PC-3 (cell line): ENCODE measurements around the gene PUS3.

Source experiments
- EZH2 ChIP-seq: fragments of 300-600 bp; sonication (generic); IDR thresholded peaks from one replicate; pipeline ENCODE4 v1.6.1; 2017; ENCODE audit warnings: antibody characterized with exemption, mild to moderate bottlenecking, low read length; ENCODE audit not compliant: unreplicated experiment
- TF ChIP-seq, protein P1 (sequence below): fragments of 300-600 bp; sonication (generic); conservative IDR thresholded peaks from 2 replicates; pipeline ENCODE4 v1.5.1; 2017; ENCODE audit warnings: antibody characterized with exemption, low read depth, mild to moderate bottlenecking, low read length

DNA sequence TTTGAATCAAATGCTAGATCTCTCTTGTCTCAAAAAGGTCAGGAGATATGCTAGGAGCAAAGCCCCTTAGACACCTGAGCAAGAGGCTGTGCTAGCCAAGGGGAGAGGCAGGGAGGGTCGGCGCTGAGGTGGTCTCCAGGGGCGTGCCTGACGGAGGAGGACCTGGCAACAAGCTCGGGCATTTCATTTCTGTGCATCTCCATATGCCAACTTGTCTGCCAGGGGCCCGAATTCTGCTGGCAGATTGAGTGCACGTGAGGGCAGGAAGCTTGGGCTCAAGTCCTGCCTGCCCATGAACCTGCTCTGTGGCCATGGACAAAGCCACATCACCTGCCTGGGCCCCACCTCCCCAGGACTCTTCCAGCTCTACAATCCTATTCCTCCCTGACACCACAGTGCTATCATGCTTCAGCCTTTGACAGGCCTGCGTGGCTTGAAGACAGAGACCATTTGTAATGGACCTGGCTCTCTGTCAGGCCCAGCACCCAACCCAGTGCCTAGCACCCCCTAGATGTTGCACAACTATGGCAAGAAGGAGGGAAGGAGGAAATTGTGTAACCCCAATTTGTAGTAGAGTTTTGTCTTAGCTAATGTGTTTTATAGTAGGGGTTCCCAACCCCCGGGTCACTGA is 26.6 kb upstream of the PUS3 start:
- no peak for TF ChIP-seq EZH2
- TF ChIP-seq, protein P1, sequence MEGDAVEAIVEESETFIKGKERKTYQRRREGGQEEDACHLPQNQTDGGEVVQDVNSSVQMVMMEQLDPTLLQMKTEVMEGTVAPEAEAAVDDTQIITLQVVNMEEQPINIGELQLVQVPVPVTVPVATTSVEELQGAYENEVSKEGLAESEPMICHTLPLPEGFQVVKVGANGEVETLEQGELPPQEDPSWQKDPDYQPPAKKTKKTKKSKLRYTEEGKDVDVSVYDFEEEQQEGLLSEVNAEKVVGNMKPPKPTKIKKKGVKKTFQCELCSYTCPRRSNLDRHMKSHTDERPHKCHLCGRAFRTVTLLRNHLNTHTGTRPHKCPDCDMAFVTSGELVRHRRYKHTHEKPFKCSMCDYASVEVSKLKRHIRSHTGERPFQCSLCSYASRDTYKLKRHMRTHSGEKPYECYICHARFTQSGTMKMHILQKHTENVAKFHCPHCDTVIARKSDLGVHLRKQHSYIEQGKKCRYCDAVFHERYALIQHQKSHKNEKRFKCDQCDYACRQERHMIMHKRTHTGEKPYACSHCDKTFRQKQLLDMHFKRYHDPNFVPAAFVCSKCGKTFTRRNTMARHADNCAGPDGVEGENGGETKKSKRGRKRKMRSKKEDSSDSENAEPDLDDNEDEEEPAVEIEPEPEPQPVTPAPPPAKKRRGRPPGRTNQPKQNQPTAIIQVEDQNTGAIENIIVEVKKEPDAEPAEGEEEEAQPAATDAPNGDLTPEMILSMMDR: no peak
